ENCODE measurements around the gene FEM1A.
"Not testable (repeated sequence)": the region's sequence is repeated elsewhere in the genome, so short reads cannot be mapped to it uniquely, and the experiment has no call there.

Gene FEM1A

GRCh38 chr19:4791183-4792018 lies at the start of gene FEM1A:
Gene FEM1A (plus strand): TSS chr19:4791734. CDS start chr19:4791855, 121 bp downstream.
- peak; percentile 99 for FAIRE-seq

GRCh38 chr19:4742723-4743646 lies 48.5 kb upstream of the FEM1A start:
- FAIRE-seq = no peak

- no peak for FAIRE-seq
Observed at GRCh38 chr19:4744451-4745174, 46.9 kb upstream of the FEM1A start.

GRCh38 chr19:4745175-4745574 lies 46.4 kb upstream of the FEM1A start:
- not testable (repeated sequence) for FAIRE-seq

GRCh38 chr19:4745986-4746385 lies 45.5 kb upstream of the FEM1A start:
- FAIRE-seq = no peak

- no peak for FAIRE-seq
Observed at GRCh38 chr19:4748185-4748584, 43.3 kb upstream of the FEM1A start.

GRCh38 chr19:4748589-4748988 lies 42.9 kb upstream of the FEM1A start:
- FAIRE-seq = no peak

GRCh38 chr19:4749870-4750590 lies 41.5 kb upstream of the FEM1A start:
- no peak for FAIRE-seq

GRCh38 chr19:4754248-4754647 lies 37.3 kb upstream of the FEM1A start:
- FAIRE-seq = no peak

- no peak for FAIRE-seq
Observed at GRCh38 chr19:4755459-4755858, 36.1 kb upstream of the FEM1A start.

- no peak for FAIRE-seq
Observed at GRCh38 chr19:4758082-4758481, 33.5 kb upstream of the FEM1A start.

- no peak for FAIRE-seq
Observed at GRCh38 chr19:4758659-4759058, 32.9 kb upstream of the FEM1A start.

- FAIRE-seq = peak; percentile 80
Observed at GRCh38 chr19:4759388-4760284, 31.9 kb upstream of the FEM1A start.

GRCh38 chr19:4760285-4760650 lies 31.3 kb upstream of the FEM1A start:
- FAIRE-seq = no peak

GRCh38 chr19:4763021-4763420 lies 28.5 kb upstream of the FEM1A start:
- FAIRE-seq = no peak

- FAIRE-seq = no peak
Observed at GRCh38 chr19:4764393-4764660, 27.2 kb upstream of the FEM1A start.

GRCh38 chr19:4768934-4769777 lies 22.4 kb upstream of the FEM1A start:
- peak; percentile 48 for FAIRE-seq

GRCh38 chr19:4772566-4772965 lies 19.0 kb upstream of the FEM1A start:
- FAIRE-seq = no peak

GRCh38 chr19:4773047-4773640 lies 18.4 kb upstream of the FEM1A start:
- FAIRE-seq = no peak

- no peak for FAIRE-seq
Observed at GRCh38 chr19:4774136-4774535, 17.4 kb upstream of the FEM1A start.

All from G401.6 (cell line).